ENCODE data around the gene CUBN. TPM values are rescaled to one million over a fixed set of nuclear protein-coding genes. Genes with fewer than 3 reads are reported as not detected.

Gene CUBN
- total RNA-seq, 2 experiments from 2014 or later: 3.2 to 3.7 TPM

DNA sequence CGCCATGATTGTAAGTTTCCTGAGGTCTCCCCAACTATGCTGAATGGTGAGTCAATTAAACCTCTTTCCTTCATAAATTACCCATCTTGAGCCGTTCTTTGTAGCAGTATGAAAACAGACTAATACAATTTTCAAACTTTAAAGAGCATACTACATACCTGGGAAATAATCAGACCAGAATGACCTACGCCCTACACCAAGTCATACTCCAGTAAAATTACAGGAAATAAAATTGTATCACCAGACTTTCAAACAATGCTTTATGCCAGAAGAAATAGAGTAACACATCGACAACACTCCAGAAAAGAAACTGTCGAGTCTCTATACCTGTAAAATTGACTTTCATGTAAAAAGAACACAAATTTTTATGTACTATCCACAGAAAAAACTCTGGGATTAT is 331.0 kb downstream of the CUBN start:
- Mint-ChIP-seq H3K9me3 (no peaks in the 10 kb centered on the region), H3K36me3 (peaks cover 32% of the 10 kb centered on the region), H3K4me1 (peaks cover 8% of the 10 kb centered on the region), H3K27ac (no peak overlapping the region), H3K4me3 (no peak overlapping the region), H3K27me3 (no peaks in the 10 kb centered on the region)
- POLR2A ChIA-PET: no interaction called here
- ATAC-seq (ENCODE audit: low read depth) (no peak), DNase-seq (no peak)

DNA sequence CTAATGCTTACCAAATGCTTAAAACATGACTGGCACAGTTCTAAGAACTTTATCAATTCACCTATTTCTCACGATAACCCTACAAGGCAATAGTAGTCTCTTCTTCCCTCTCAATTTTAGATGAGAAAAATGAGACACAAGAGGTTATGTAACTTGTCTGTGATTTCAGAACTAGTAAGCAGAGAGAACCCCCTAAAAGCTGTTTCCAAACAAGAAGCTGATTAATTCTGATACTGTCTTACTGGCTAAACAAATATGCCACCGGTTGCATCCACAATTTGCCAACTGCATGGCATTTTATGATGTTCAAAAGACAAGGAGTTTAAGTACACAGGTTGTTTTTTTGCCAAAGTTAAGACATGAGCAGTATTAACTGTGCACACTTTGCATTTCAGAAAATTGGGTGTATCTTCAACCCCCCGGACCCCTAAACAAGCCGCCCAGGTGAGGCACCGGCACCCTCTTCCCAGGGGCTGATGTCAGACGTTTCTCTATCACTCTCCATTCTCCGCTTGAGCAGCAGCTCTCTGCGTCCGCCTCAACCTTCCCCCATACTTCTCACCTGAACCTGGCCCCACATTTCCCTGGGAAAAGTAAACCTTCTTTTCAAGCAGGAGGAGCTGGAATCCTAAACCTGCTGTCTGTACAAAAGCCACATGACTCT is 334.1 kb downstream of the CUBN start:
- no peak for ATAC-seq (ENCODE audit: low read depth)
- Mint-ChIP-seq H3K27me3 (no peaks in the 10 kb centered on the region), H3K4me3 (no peak overlapping the region), H3K4me1 (peaks cover 5% of the 10 kb centered on the region), H3K27ac (no peak overlapping the region), H3K9me3 (peaks cover 3% of the 10 kb centered on the region), H3K36me3 (peaks cover 47% of the 10 kb centered on the region)
- POLR2A ChIA-PET: no interaction called here
- DNase-seq: no peak

DNA sequence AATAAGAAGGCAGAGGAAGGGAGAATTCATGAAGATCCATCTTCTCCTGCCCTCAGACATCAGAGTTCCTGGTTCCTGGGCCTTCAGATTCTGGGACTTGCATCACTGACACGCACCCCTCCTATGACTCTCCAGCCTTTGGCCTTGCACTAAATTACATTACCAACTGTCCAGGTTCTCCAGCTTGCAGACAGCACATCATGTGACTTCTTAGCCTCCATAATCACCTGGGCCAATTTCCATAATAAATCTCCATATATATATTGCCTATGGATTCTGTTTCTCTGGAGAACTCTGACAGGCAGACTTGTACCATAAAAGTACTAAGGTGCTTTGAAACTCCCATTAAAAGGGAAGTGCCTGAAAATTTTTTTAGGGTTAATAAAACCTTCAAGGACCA is 335.6 kb downstream of the CUBN start:
- POLR2A ChIA-PET: interaction anchor here (0.8 kb wide), 1 partner anchor 15 kb away, joined by 3 read pairs; no protein-coding TSS in a partner anchor
- Mint-ChIP-seq H3K9me3 (peaks cover 3% of the 10 kb centered on the region), H3K27ac (no peak overlapping the region), H3K4me3 (no peak overlapping the region), H3K27me3 (no peaks in the 10 kb centered on the region), H3K4me1 (peaks cover 4% of the 10 kb centered on the region), H3K36me3 (peaks cover 53% of the 10 kb centered on the region)
- ATAC-seq (ENCODE audit: low read depth) (no peak), DNase-seq (no peak)

DNA sequence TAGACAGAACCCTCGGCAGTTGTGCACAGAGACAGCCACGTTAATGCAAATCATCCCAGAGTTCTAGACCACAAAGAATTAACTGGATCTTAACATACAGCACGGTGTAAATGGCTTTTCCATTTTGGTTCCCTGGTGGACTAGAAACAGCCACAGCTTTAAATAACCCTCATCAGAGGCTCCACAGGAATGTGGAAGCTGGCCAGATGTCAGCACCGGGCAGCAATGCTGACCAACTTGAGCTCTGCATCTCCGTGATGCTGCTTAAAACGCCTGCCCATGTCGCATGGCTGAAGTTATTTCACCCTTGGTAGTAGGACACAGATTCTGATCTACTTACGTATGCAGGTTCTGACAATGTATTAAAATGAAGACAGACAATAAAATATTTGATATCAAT is 336.9 kb downstream of the CUBN start:
- DNase-seq (no peak), ATAC-seq (ENCODE audit: low read depth) (no peak)
- Mint-ChIP-seq H3K4me3 (no peak overlapping the region), H3K27ac (no peak overlapping the region), H3K36me3 (peaks cover 49% of the 10 kb centered on the region), H3K4me1 (peaks cover 16% of the 10 kb centered on the region), H3K9me3 (peaks cover 4% of the 10 kb centered on the region), H3K27me3 (no peaks in the 10 kb centered on the region)
- POLR2A ChIA-PET: no interaction called here

DNA sequence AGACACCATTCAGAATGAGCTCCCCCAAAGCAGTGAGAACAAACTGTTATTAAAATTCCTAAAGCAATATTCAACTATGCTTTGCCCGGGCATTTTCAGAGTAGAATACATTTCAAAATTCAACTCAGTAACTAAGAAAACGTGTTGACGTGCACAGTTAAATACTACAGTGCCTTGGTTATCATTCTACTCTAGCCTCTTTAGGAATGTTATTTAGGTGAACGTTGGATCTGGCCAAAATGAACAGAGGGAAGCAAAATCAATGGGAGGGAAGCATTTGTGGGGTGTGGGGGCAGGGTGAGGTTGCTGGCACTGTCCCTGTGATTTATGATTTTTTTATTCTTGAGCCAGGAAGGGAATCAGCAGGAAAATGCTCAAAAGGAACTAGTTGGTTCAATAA is 339.8 kb downstream of the CUBN start:
- Mint-ChIP-seq H3K27ac (no peak overlapping the region), H3K4me1 (peaks cover 22% of the 10 kb centered on the region), H3K27me3 (no peaks in the 10 kb centered on the region), H3K4me3 (no peak overlapping the region), H3K9me3 (peaks cover 8% of the 10 kb centered on the region), H3K36me3 (peaks cover 57% of the 10 kb centered on the region)
- no peak for DNase-seq
- ATAC-seq (ENCODE audit: low read depth): no peak
- POLR2A ChIA-PET: interaction anchor here (1.5 kb wide), 1 partner anchor 28 kb away, joined by 8 read pairs; the partner anchor contains the start of gene RSU1

DNA sequence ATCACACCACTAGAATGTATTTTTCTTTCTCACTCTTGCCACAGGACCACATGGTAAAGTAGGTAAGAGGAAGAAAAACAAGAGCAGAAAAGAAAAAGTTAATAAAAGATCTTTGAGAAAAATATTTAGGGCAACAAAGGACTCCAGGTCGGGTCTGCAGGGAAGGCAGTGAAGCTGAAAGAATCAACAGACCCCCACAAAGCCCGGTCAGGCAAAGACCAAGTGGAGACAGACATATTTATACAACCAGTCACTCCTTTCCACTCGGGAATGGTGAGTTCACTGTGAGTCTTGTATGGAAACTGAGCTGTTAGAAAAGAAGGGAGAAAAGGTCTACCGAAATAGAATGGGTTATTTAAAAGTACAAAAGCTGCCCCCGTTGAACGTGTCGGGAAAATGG is 340.4 kb downstream of the CUBN start:
- DNase-seq: no peak
- Mint-ChIP-seq H3K4me1 (peaks cover 22% of the 10 kb centered on the region), H3K36me3 (peaks cover 62% of the 10 kb centered on the region), H3K27me3 (no peaks in the 10 kb centered on the region), H3K27ac (peak overlapping the region; percentile 87), H3K9me3 (peaks cover 8% of the 10 kb centered on the region), H3K4me3 (no peak overlapping the region)
- no peak for ATAC-seq (ENCODE audit: low read depth)
- POLR2A ChIA-PET: interaction anchor here (1.5 kb wide), 1 partner anchor 28 kb away, joined by 8 read pairs; the partner anchor contains the start of gene RSU1

DNA sequence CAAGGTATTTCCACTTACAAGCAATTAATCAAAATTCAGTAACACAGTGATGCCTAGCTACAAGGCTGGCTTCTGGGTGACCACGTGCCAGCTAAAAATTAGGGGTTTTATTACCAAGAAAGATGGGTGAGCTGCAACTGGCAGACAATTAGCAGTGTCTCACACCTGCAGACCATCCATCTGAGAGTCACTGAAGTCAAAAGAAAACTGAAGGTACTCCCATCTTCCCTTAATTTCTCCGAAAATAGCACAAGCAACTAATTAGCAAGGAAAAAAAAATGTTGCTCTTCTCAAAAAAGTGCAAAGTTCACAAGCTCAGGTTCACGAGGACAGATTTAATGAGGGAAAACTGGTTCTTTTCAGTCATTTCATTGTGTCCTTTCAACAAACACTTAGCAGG is 340.8 kb downstream of the CUBN start:
- POLR2A ChIA-PET: interaction anchor here (1.5 kb wide), 1 partner anchor 29 kb away, joined by 8 read pairs; the partner anchor contains the start of gene RSU1
- H3K4me3 Mint-ChIP-seq: peak overlapping the region; percentile 9
- H3K27me3 Mint-ChIP-seq: no peaks in the 10 kb centered on the region
- peaks cover 63% of the 10 kb centered on the region for H3K36me3 Mint-ChIP-seq
- no peak for ATAC-seq (ENCODE audit: low read depth)
- H3K27ac Mint-ChIP-seq: peak overlapping the region; percentile 87
- no peak for DNase-seq
- peaks cover 22% of the 10 kb centered on the region for H3K4me1 Mint-ChIP-seq
- H3K9me3 Mint-ChIP-seq: peaks cover 8% of the 10 kb centered on the region

DNA sequence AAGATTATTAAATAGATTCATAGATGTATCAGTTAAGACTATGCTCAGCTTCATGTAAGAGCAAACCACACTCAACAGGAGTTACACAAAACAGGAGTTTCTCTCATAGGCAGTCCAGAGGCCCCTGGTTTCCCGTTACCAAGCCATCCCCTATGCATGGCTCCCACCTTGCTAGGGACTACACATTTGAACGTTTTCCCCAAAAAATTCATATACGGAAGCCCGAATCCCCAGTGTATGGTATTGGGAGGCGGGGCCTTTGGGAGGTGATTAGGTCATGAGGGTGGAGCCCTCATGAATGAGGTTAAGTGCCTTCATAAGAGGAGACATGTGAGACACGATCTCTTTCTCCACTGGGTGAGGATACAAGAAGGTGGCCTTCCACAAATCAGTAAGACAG is 341.5 kb downstream of the CUBN start:
- ATAC-seq (ENCODE audit: low read depth): peak; percentile 19
- no peak for DNase-seq
- Mint-ChIP-seq H3K4me1 (peaks cover 22% of the 10 kb centered on the region), H3K27ac (peak overlapping the region; percentile 87), H3K36me3 (peaks cover 56% of the 10 kb centered on the region), H3K27me3 (no peaks in the 10 kb centered on the region), H3K4me3 (peak overlapping the region; percentile 65), H3K9me3 (peaks cover 6% of the 10 kb centered on the region)
- POLR2A ChIA-PET: no interaction called here

DNA sequence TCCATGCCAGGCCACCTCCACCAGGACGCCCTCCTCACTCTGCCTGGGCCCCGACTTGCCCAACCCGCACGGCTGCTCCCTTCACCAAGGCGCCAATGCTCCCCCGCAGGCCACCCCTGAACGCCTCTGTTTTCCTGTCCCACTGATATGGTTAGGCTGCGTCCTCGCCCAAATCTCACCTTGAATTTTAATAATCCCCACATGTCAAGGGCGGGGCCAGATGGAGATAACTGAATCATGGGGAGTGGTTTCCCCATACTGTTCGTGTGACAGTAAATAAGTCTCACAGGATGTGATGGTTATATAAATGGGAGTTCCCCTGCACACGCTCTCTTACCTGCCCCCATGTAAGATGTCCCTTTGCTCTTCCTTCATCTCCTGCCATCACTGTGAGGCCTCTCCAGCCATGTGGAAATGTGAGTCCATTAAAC is 342.2 kb downstream of the CUBN start:
- H3K27ac Mint-ChIP-seq: peak overlapping the region; percentile 87
- peak overlapping the region; percentile 65 for H3K4me3 Mint-ChIP-seq
- no peaks in the 10 kb centered on the region for H3K27me3 Mint-ChIP-seq
- peaks cover 22% of the 10 kb centered on the region for H3K4me1 Mint-ChIP-seq
- peaks cover 54% of the 10 kb centered on the region for H3K36me3 Mint-ChIP-seq
- DNase-seq (peak; percentile 37), ATAC-seq (ENCODE audit: low read depth) (peak; percentile 97)
- H3K9me3 Mint-ChIP-seq: peaks cover 6% of the 10 kb centered on the region
- POLR2A ChIA-PET: no interaction called here

DNA sequence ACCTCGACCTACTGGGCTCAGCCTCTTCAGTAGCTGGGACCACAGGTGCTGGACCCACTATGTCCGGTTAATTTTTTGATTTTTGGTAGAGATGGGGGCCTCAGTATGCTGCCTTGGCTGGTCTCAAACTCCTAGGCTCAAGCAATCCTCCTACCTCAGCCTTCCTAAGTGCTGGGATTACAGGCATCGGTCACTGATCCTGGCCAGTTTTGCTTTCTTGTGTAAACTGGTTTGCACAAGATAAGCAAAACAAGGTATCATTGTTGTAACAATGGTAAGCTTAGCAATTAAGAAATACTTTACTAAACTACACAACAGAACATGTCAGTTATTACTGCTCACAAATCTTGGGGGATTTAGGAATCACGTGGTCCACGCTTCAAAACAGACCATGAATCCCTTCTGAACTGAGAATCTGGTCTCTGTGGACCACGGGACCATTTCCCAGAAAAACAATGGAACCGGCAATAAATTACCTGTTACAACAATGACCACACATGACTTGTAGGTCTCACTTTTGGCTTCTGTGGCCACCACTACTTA is 349.2 kb downstream of the CUBN start:
- POLR2A ChIA-PET: no interaction called here
- peaks cover 2% of the 10 kb centered on the region for H3K9me3 Mint-ChIP-seq
- peaks cover 24% of the 10 kb centered on the region for H3K36me3 Mint-ChIP-seq
- H3K27me3 Mint-ChIP-seq: no peaks in the 10 kb centered on the region
- ATAC-seq (ENCODE audit: low read depth) (no peak), DNase-seq (no peak)
- no peak overlapping the region for H3K27ac Mint-ChIP-seq
- H3K4me1 Mint-ChIP-seq: peaks cover 18% of the 10 kb centered on the region
- no peak overlapping the region for H3K4me3 Mint-ChIP-seq

DNA sequence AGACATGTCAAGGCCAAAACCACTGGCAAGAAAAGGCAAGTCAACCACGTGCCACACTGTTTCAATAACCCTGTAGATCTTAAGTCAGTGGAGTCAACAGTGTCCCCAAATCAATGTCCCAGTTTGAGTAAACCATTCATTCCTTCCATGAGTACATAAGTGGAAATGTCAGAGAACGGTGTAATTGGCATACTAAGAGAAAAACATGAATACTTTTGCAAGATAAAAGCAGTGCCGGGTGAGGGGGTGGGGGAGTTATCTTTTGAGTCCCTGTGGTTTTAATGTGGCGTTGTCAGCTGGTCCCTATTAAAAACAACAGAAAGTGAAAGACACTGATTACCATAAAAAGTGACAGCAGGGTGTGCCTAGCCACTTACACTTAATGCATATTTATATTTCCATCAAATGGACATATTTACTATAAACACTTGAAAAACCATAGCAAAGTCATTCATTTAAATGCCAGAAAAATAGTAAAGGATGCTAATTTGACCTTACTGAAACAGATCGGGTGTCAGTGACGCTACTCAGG is 350.2 kb downstream of the CUBN start:
- POLR2A ChIA-PET: no interaction called here
- ATAC-seq (ENCODE audit: low read depth) (peak; percentile 58), DNase-seq (no peak)
- H3K9me3 Mint-ChIP-seq: no peaks in the 10 kb centered on the region
- no peak overlapping the region for H3K4me3 Mint-ChIP-seq
- peak overlapping the region; percentile 22 for H3K27ac Mint-ChIP-seq
- H3K27me3 Mint-ChIP-seq: no peaks in the 10 kb centered on the region
- peaks cover 18% of the 10 kb centered on the region for H3K4me1 Mint-ChIP-seq
- peaks cover 18% of the 10 kb centered on the region for H3K36me3 Mint-ChIP-seq

DNA sequence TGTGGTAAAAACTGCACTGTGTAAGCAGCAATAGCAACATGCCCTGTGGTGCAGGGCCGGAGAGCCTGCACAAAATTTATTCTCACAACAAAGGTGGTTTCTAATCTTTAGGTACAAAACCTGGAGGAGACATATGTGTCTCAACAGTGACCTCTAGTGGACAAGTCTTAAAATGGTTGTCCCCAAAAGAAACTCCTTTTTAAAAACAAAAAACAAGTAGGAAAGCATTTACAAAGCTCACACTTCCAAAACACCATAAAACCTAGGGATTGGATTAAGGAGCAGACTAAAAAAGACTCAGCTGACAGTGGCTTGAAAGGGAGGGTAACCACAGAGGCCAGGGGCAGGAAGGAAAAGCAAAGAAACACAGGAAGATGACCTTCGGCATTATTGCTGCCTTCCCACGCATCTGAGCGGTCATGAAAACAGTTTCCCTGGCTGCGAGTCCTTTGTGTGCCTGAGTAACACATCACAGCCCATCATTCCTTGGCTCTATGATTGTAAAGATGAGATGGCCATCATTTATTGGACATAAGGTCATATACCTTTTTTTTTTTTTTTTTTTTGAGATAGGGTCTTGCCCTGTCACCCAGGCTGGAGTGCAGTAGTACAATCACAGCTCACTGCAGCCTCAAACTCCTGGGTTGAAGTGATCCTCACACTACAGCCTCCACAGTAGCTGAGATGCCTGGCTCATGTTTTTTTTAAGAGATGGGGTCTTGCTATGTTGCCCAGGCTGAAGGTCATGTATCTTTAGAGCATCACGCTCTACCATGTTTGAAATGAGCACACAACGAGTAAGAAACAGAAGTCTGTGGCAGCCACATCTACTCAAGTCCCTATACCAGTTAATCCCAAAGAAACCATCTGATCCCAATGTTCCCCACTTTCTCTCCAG is 351.9 kb downstream of the CUBN start:
- H3K36me3 Mint-ChIP-seq: peaks cover 13% of the 10 kb centered on the region
- peaks cover 18% of the 10 kb centered on the region for H3K4me1 Mint-ChIP-seq
- POLR2A ChIA-PET: no interaction called here
- no peaks in the 10 kb centered on the region for H3K27me3 Mint-ChIP-seq
- peak overlapping the region; percentile 29 for H3K4me3 Mint-ChIP-seq
- peak overlapping the region; percentile 78 for H3K27ac Mint-ChIP-seq
- DNase-seq (no peak), ATAC-seq (ENCODE audit: low read depth) (peak; percentile 30)
- H3K9me3 Mint-ChIP-seq: no peaks in the 10 kb centered on the region

DNA sequence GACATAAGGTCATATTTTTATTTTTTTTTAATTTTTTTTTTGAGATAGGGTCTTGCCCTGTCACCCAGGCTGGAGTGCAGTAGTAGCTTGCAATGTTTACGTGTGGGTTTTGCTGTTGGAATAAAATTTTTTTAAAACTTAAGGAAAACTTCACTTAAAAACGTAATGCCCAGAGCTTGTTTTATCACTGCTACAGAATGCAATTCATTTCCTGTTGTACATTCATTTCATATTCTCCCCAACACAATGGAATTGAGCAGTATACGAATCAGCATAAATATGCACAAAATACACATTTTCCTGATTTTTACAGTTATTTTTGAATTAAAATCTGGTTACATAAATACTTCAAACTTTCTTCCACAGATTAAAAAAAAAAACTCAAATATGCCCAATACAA is 352.7 kb downstream of the CUBN start:
- H3K4me1 Mint-ChIP-seq: peaks cover 18% of the 10 kb centered on the region
- no peaks in the 10 kb centered on the region for H3K9me3 Mint-ChIP-seq
- DNase-seq (no peak), ATAC-seq (ENCODE audit: low read depth) (no peak)
- H3K27me3 Mint-ChIP-seq: no peaks in the 10 kb centered on the region
- no peak overlapping the region for H3K4me3 Mint-ChIP-seq
- no peak overlapping the region for H3K27ac Mint-ChIP-seq
- POLR2A ChIA-PET: no interaction called here
- peaks cover 10% of the 10 kb centered on the region for H3K36me3 Mint-ChIP-seq
